GM23338 (cell line): Measurements from ENCODE around the gene COL16A1. TPM values are rescaled to one million over a fixed set of nuclear protein-coding genes. Genes with fewer than 3 reads are reported as not detected.

Experiments used
- ATAC-seq: fragments of 200-7000 bp; cut with Tn5 transposase; 3 replicates; pipeline ENCODE4 v1.9.1; 2020
- DNase-seq: peaks from one replicate; pipeline ENCODE4 v3.0.0-alpha.2; 2015; ENCODE audit warnings: low spot score
- H2AFZ ChIP-seq: fragments of 200-600 bp; sonication (generic); 2 replicates; pipeline ENCODE4 v1.8.0; 2016; ENCODE audit warnings: antibody characterized with exemption, mild to moderate bottlenecking, moderate library complexity
- H3F3A ChIP-seq: fragments of 200-600 bp; sonication (generic); replicated peaks from 2 replicates; pipeline ENCODE4 v1.8.0; 2017; ENCODE audit warnings: antibody characterized with exemption, mixed run types, low read depth
- H3K27ac ChIP-seq: fragments of 200-600 bp; sonication (generic); 2 replicates; pipeline ENCODE4 v1.6.1; 2016; ENCODE audit warnings: low read depth
- H3K27me3 ChIP-seq: fragments of 200-600 bp; sonication (generic); 2 replicates; pipeline ENCODE4 v1.8.0; 2016; ENCODE audit warnings: mild to moderate bottlenecking, mixed run types, moderate library complexity; ENCODE audit not compliant: insufficient read depth
- H3K36me3 ChIP-seq: fragments of 200-600 bp; sonication (generic); 2 replicates; pipeline ENCODE4 v1.8.0; 2016; ENCODE audit warnings: mild to moderate bottlenecking; ENCODE audit not compliant: insufficient read depth
- H3K4me1 ChIP-seq: fragments of 200-600 bp; sonication (generic); 2 replicates; pipeline ENCODE4 v1.8.0; 2016; ENCODE audit warnings: mild to moderate bottlenecking, moderate library complexity; ENCODE audit not compliant: insufficient read depth
- H3K4me2 ChIP-seq: fragments of 200-600 bp; sonication (generic); 2 replicates; pipeline ENCODE4 v1.7.1; 2017; ENCODE audit warnings: mixed run types
- H3K4me3 ChIP-seq: fragments of 200-600 bp; sonication (generic); 2 replicates; pipeline ENCODE4 v1.6.1; 2016; ENCODE audit warnings: mixed run types
- H3K79me2 ChIP-seq: fragments of 200-600 bp; sonication (generic); replicated peaks from 2 replicates; pipeline ENCODE4 v1.8.0; 2017; ENCODE audit warnings: mild to moderate bottlenecking; ENCODE audit not compliant: insufficient read depth
- H3K9me2 ChIP-seq: fragments of 200-600 bp; sonication (generic); 2 replicates; pipeline ENCODE4 v1.8.0; 2017; ENCODE audit not compliant: insufficient read depth
- H4K20me1 ChIP-seq: fragments of 200-600 bp; sonication (generic); replicated peaks from 2 replicates; pipeline ENCODE4 v1.8.0; 2017; ENCODE audit warnings: mild to moderate bottlenecking; ENCODE audit not compliant: insufficient read depth
- H3K27ac Mint-ChIP-seq: 2 replicates; pipeline ENCODE4 v1.8.0; 2020; ENCODE audit warnings: inconsistent platforms, mild to moderate bottlenecking, moderate library complexity, mixed read lengths
- H3K27me3 Mint-ChIP-seq: 3 replicates; pipeline ENCODE4 v1.8.0; 2022; ENCODE audit warnings: low read depth, mild to moderate bottlenecking, moderate library complexity, mixed read lengths, inconsistent platforms; ENCODE audit not compliant: insufficient read depth, poor library complexity
- H3K36me3 Mint-ChIP-seq: 3 replicates; pipeline ENCODE4 v1.8.0; 2021; ENCODE audit warnings: low read depth, mild to moderate bottlenecking, inconsistent platforms, moderate library complexity, mixed read lengths
- H3K4me1 Mint-ChIP-seq: 3 replicates; pipeline ENCODE4 v1.8.0; 2020; ENCODE audit warnings: mild to moderate bottlenecking, inconsistent platforms, mixed read lengths
- H3K4me3 Mint-ChIP-seq: 3 replicates; pipeline ENCODE4 v1.8.0; 2021; ENCODE audit warnings: moderate library complexity, mild to moderate bottlenecking, inconsistent platforms, mixed read lengths
- H3K9me3 Mint-ChIP-seq: 3 replicates; pipeline ENCODE4 v1.8.0; 2020; ENCODE audit warnings: moderate library complexity, mild to moderate bottlenecking, inconsistent platforms, mixed read lengths
- CREB1 ChIP-seq: fragments of 250-450 bp; sonication (Bioruptor Pico); IDR thresholded peaks from 2 replicates; pipeline ENCODE4 v1.5.0; 2020; ENCODE audit warnings: low read depth, mild to moderate bottlenecking, moderate library complexity
- EZH2phosphoT487 ChIP-seq: fragments of 200-600 bp; sonication (generic); IDR thresholded peaks from one replicate; pipeline ENCODE4 v1.8.1; 2018; ENCODE audit warnings: antibody characterized with exemption; ENCODE audit not compliant: unreplicated experiment
- JUNB ChIP-seq: IDR thresholded peaks from one replicate; pipeline ENCODE4 v1.6.1; 2016; ENCODE audit warnings: antibody characterized with exemption; ENCODE audit not compliant: unreplicated experiment
- NANOG ChIP-seq: IDR thresholded peaks from 2 replicates; pipeline ENCODE4 v1.6.1; 2016; ENCODE audit warnings: antibody characterized with exemption, borderline replicate concordance
- POLR2AphosphoS5 ChIP-seq: IDR thresholded peaks from 2 replicates; pipeline ENCODE4 v1.6.1; 2016; ENCODE audit warnings: antibody characterized with exemption, low read depth
- STAT1 ChIP-seq: IDR thresholded peaks from one replicate; pipeline ENCODE4 v1.6.1; 2016; ENCODE audit warnings: antibody characterized with exemption; ENCODE audit not compliant: unreplicated experiment
- ZNF114 ChIP-seq: fragments of 250-450 bp; sonication (Bioruptor Pico); IDR thresholded peaks from 2 replicates; pipeline ENCODE4 v1.5.0; 2020; ENCODE audit warnings: mild to moderate bottlenecking, moderate library complexity
- ZNF331 ChIP-seq: fragments of 250-450 bp; sonication (Bioruptor Pico); IDR thresholded peaks from 2 replicates; pipeline ENCODE4 v1.5.0; 2020; ENCODE audit warnings: low read depth, mild to moderate bottlenecking, moderate library complexity
- ZNF462 ChIP-seq: fragments of 250-450 bp; sonication (Bioruptor Pico); IDR thresholded peaks from 2 replicates; pipeline ENCODE4 v1.5.0; 2020; ENCODE audit warnings: mild to moderate bottlenecking, moderate library complexity
- polyA plus RNA-seq: library from polyadenylated mRNA; unstranded; fragments of >200 nt; fragmentation: Nextera tagmentation; extraction: Ambion mirVana; gene quantifications from 2 replicates; pipeline ENCODE4 v1.2.1, GENCODE V29; 2016
- total RNA-seq: library from RNA; depleted of rRNA; stranded (reverse); fragments of >200 nt; shearing (Covaris generic); gene quantifications from 2 replicates; pipeline ENCODE4 v1.2.3, GENCODE V29; 2014

Gene COL16A1
- total and polyA plus RNA-seq, 2 experiments from 2014 or later, result 4.2 to 13.2 TPM

- TF ChIP-seq ZNF462 (CRISPR knock-in tag) (no peak), ZNF331 (CRISPR knock-in tag) (no peak), EZH2phosphoT487 (no peak)
These were observed 25.1 kb downstream of the COL16A1 start (continued) for GRCh38 chr1:31678681-31679080.

- Mint-ChIP-seq H3K36me3 (no peaks in the 10 kb centered on the region; the same call in 2 of the 3 replicates), H3K27ac (no peak overlapping the region), H3K9me3 (no peaks in the 10 kb centered on the region), H3K4me3 (no peak overlapping the region), H3K4me1 (peaks cover 12% of the 10 kb centered on the region), H3K27me3 (peaks cover 1% of the 10 kb centered on the region)
- no peaks in the 10 kb centered on the region for H4K20me1 ChIP-seq
- no peak for DNase-seq
- no peak overlapping the region for H3K4me3 ChIP-seq
- H3K36me3 ChIP-seq, result no peaks in the 10 kb centered on the region
- H3K4me2 ChIP-seq, result no peak overlapping the region
- H3K27me3 ChIP-seq, result no peaks in the 10 kb centered on the region
- no peaks in the 10 kb centered on the region for H3F3A ChIP-seq
- no peak overlapping the region for H2AFZ ChIP-seq
- no peak for ATAC-seq
- H3K79me2 ChIP-seq, result no peaks in the 10 kb centered on the region
- H3K27ac ChIP-seq, result no peak overlapping the region
- no peaks in the 10 kb centered on the region for H3K9me2 ChIP-seq
- 0 out of 2 replicates have a peak, but pooled peaks cover 3% of the 10 kb centered on the region for H3K4me1 ChIP-seq
- TF ChIP-seq CREB1 (CRISPR knock-in tag) (no peak), ZNF114 (CRISPR knock-in tag) (no peak), JUNB (no peak), STAT1 (no peak), EZH2phosphoT487 (no peak), ZNF462 (CRISPR knock-in tag) (no peak), NANOG (no peak), POLR2AphosphoS5 (no peak)
These were observed 25.9 kb downstream of the COL16A1 start for GRCh38 chr1:31677949-31678348.
